HG03139 (cell line): ENCODE data around the gene PKIG.
"Not testable (repeated sequence)": the region's sequence is repeated elsewhere in the genome, so short reads cannot be mapped to it uniquely, and the experiment has no call there.

Source experiments
- ATAC-seq: cut with Tn5 transposase; IDR thresholded peaks from one replicate; pipeline ENCODE4 v1.9.1; 2021; ENCODE audit not compliant: unreplicated experiment

The PKIG gene

GRCh38 chr20:44582311-44583025 lies at the start of gene PKIG:
TSS of gene PKIG (plus strand) at chr20:44582579. CDS start at chr20:44614557, 31,978 bp downstream.
- ATAC-seq: no peak

- no peak for ATAC-seq
These were observed 49.4 kb upstream of the PKIG start for GRCh38 chr20:44532981-44533331.

GRCh38 chr20:44533928-44534327 lies 48.5 kb upstream of the PKIG start:
- no peak for ATAC-seq

GRCh38 chr20:44536175-44536574 lies 46.2 kb upstream of the PKIG start:
- no peak for ATAC-seq

- ATAC-seq: no peak
These were observed 44.4 kb upstream of the PKIG start for GRCh38 chr20:44537993-44538392.

GRCh38 chr20:44540834-44541233 lies 41.5 kb upstream of the PKIG start:
- no peak for ATAC-seq

GRCh38 chr20:44541992-44542391 lies 40.4 kb upstream of the PKIG start:
- ATAC-seq: no peak

- no peak for ATAC-seq
These were observed 39.5 kb upstream of the PKIG start for GRCh38 chr20:44542890-44543289.

- no peak for ATAC-seq
These were observed 39.0 kb upstream of the PKIG start for GRCh38 chr20:44543358-44543757.

- ATAC-seq: no peak
These were observed 38.1 kb upstream of the PKIG start for GRCh38 chr20:44544263-44544662.

GRCh38 chr20:44547419-44547818 lies 35.0 kb upstream of the PKIG start:
- no peak for ATAC-seq

GRCh38 chr20:44549123-44549522 lies 33.3 kb upstream of the PKIG start:
- ATAC-seq: no peak

- no peak for ATAC-seq
These were observed 30.3 kb upstream of the PKIG start for GRCh38 chr20:44552050-44552449.

GRCh38 chr20:44552568-44552949 lies 29.8 kb upstream of the PKIG start:
- ATAC-seq: no peak

- ATAC-seq: no peak
These were observed 29.1 kb upstream of the PKIG start for GRCh38 chr20:44552950-44553908.

- ATAC-seq: no peak
These were observed 23.1 kb upstream of the PKIG start for GRCh38 chr20:44559302-44559701.

- no peak for ATAC-seq
These were observed 22.1 kb upstream of the PKIG start for GRCh38 chr20:44560229-44560628.

- not testable (repeated sequence) for ATAC-seq
These were observed 21.6 kb upstream of the PKIG start for GRCh38 chr20:44560818-44561217.

- ATAC-seq: no peak
These were observed 20.5 kb upstream of the PKIG start for GRCh38 chr20:44561876-44562275.

GRCh38 chr20:44566018-44566417 lies 16.4 kb upstream of the PKIG start:
- no peak for ATAC-seq

- ATAC-seq: no peak
These were observed 15.6 kb upstream of the PKIG start for GRCh38 chr20:44566811-44567210.

- no peak for ATAC-seq
These were observed 12.0 kb upstream of the PKIG start for GRCh38 chr20:44570367-44570766.
